Measurements from ENCODE around the gene DHX16.

- TF ChIP-seq CREB1 (IDR thresholded peaks at IDR 0.05) (no peak), CTCF (IDR thresholded peaks at IDR 0.05; ENCODE audit: control extremely low read depth in 1 of 3, insufficient read depth in 1 of 3, low read depth in 1 of 3, low read length in 3 of 3) (peak in 2 of 3 experiments; percentile 96 to 97; a peak in 3 of 4 replicates), POLR2A (IDR thresholded peaks at IDR 0.05; ENCODE audit: control extremely low read depth in 1 of 2, low read depth in 2 of 2, low read length in 2 of 2) (no peak)
Observed at GRCh38 chr6:30678964-30679726, 6.3 kb upstream of the DHX16 start.

Data from H1 (cell line).